ENCODE measurements around the gene QRSL1. TPM values are rescaled to one million over a fixed set of nuclear protein-coding genes. Genes with fewer than 3 reads are reported as not detected.
A peak's percentile ranks its signal among the peaks of the same experiment; 100 is the strongest.

The QRSL1 gene
- total and polyA plus RNA-seq, 9 of the 15 experiments (the other 6 are each of a cell fraction or from before 2014, with no cell fraction given), result 14.6 to 31.5 (median 23.0) TPM

DNA sequence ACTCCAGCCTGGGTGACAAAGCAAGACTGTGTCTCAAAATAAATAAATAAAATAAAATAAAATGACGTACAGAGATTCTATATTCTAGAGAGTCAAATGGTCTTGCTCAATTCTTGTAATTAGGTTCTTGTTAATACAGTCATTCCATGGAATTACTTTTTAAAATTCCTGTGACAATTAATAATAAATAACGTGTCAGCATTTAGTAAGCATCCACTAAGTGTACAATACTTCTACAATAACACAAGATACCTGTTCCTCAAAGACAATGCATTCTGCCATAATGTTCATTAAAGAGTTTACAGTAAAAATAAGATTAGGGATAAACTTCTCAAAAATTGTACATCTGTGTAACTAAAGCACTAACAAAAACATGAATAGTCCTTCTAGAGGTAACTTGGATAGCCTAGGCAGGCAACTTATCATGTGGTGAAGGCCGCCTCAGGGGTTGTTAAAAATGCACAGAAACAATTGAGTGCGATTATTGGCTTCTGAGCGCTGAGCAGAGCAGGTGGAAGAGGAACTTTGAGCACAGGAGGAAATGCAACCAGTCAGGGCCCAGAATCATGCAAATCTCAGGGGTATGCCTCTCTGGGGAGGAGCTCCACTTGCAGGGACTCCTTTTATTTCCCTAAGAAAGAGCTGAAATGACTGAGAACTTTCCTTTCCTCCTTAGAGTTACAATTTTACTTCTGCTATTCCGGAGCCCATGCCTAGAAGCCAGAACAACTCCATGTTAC lies 37.1 kb downstream of the QRSL1 start:
- no peak for FAIRE-seq
- H3K9ac ChIP-seq (ENCODE audit: insufficient read depth in 1 of 2, low read depth in 2 of 2, low read length in 2 of 2), result no peak overlapping the region
- no peak overlapping the region for H3K4me2 ChIP-seq (ENCODE audit: insufficient read depth, low read length)
- H3K9me1 ChIP-seq (ENCODE audit: control insufficient read depth, insufficient read depth, low read length), result no peaks in the 10 kb centered on the region
- H2AFZ ChIP-seq (ENCODE audit: low read depth, low read length), result no peak overlapping the region
- no peak for DNase-seq (ENCODE audit: extremely low read depth in 1 of 4, low spot score in 3 of 4)
- WGBS (ENCODE audit: insufficient coverage, low coverage, missing lambda C conversion rate), result 97% methylated on average over 6 of the region's 6 CpGs
- H4K20me1 ChIP-seq (replicated peaks; ENCODE audit: control insufficient read depth, insufficient read depth, low read length), result no peaks in the 10 kb centered on the region
- no peak for ATAC-seq
- CTCF ChIA-PET (ENCODE audit: low intra/inter-chr PET ratio), result no interaction called here
- peaks cover 39% of the 10 kb centered on the region for H3K36me3 ChIP-seq (ENCODE audit: control insufficient read depth, insufficient read depth, low read length)
- H3K4me3 ChIP-seq, result no peak overlapping the region
- H3K4me1 ChIP-seq (replicated peaks in 1 of 2; ENCODE audit: control insufficient read depth in 2 of 2, insufficient read depth in 2 of 2, low read length in 2 of 2), result no peaks in the 10 kb centered on the region
- intact Hi-C loops (cut with micrococcal nuclease) (no loop called here), in situ Hi-C loops (cut with MboI) (no loop called here)
- no TSS peak for BruUV-seq (replicated peaks)
- H3K27ac ChIP-seq (ENCODE audit: extremely low read depth, low read depth, low read length), result no peak overlapping the region
- POLR2A ChIA-PET, result no interaction called here
- H3K9me3 ChIP-seq (replicated peaks; ENCODE audit: control insufficient read depth, insufficient read depth, low read depth, low read length), result no peaks in the 10 kb centered on the region
- TF ChIP-seq MAFF (IDR thresholded peaks at IDR 0.05; ENCODE audit: low read length), result 0 out of 2 replicates have a peak, but pooled peaks have one; percentile 14
- peak; percentile 36; the same call in 1 of the 2 replicates for TF ChIP-seq POLR2A (conservative IDR thresholded peaks at IDR 0.05)
- TF ChIP-seq CREBBP (IDR thresholded peaks at IDR 0.05; ENCODE audit: low read depth, low read length), result no peak
- TF ChIP-seq HNRNPL (IDR thresholded peaks at IDR 0.05; ENCODE audit: low read depth, low read length), result no peak
- peak; percentile 72 for TF ChIP-seq ZNF316 (IDR thresholded peaks at IDR 0.05)
- peak; percentile 9; the same call in 1 of the 2 replicates for TF ChIP-seq MAFK (IDR thresholded peaks at IDR 0.05; ENCODE audit: low read length)
- no peak for TF ChIP-seq ZNF586 (CRISPR knock-in tag; conservative IDR thresholded peaks at IDR 0.05)
- TF ChIP-seq C11orf30 (IDR thresholded peaks at IDR 0.05; ENCODE audit: low read depth), result 0 out of 2 replicates have a peak, but pooled peaks have one; percentile 13
- no peaks in the 10 kb centered on the region for H3K27me3 ChIP-seq (ENCODE audit: control insufficient read depth in 2 of 2, insufficient read depth in 2 of 2, low read length in 2 of 2)
- H3K79me2 ChIP-seq (ENCODE audit: control insufficient read depth, insufficient read depth, low read length), result no peaks in the 10 kb centered on the region

All from K562 (cell line).